H9 (cell line): ENCODE measurements around the gene PEG3. TPM values are rescaled to one million over a fixed set of nuclear protein-coding genes. Genes with fewer than 3 reads are reported as not detected.

ENCODE experiments used
- DNase-seq: peaks from one replicate; pipeline ENCODE4 v3.0.0-alpha.2; 2017
- H2AFZ ChIP-seq: one replicate; pipeline ENCODE4 v1.6.1; 2013; ENCODE audit warnings: mild to moderate bottlenecking, low read length, control low read depth, moderate library complexity
- H2AK5ac ChIP-seq: 2 replicates; pipeline ENCODE4 v1.6.1; 2013; ENCODE audit warnings: low read length, control low read depth, mixed read lengths; ENCODE audit not compliant: insufficient read length
- H2BK120ac ChIP-seq: one replicate; pipeline ENCODE4 v1.6.1; 2013; ENCODE audit warnings: low read depth, mild to moderate bottlenecking, low read length, control low read depth, inconsistent platforms; ENCODE audit not compliant: poor library complexity, severe bottlenecking
- H2BK12ac ChIP-seq: 2 replicates; pipeline ENCODE4 v1.6.1; 2013; ENCODE audit warnings: low read length, control low read depth, mixed read lengths, low read depth; ENCODE audit not compliant: insufficient read length
- H2BK15ac ChIP-seq: 2 replicates; pipeline ENCODE4 v1.6.1; 2013; ENCODE audit warnings: low read depth, low read length, control low read depth
- H2BK20ac ChIP-seq: one replicate; pipeline ENCODE4 v1.6.1; 2013; ENCODE audit warnings: low read depth, mild to moderate bottlenecking, low read length, control low read depth, inconsistent platforms; ENCODE audit not compliant: poor library complexity, severe bottlenecking
- H2BK5ac ChIP-seq: 2 replicates; pipeline ENCODE4 v1.6.1; 2013; ENCODE audit warnings: low read length, control low read depth, mixed read lengths; ENCODE audit not compliant: insufficient read length
- H3K14ac ChIP-seq: 2 replicates; pipeline ENCODE4 v1.6.1; 2013; ENCODE audit warnings: low read length, control low read depth; ENCODE audit not compliant: insufficient read depth
- H3K18ac ChIP-seq: 2 replicates; pipeline ENCODE4 v1.6.1; 2013; ENCODE audit warnings: low read depth, mild to moderate bottlenecking, mixed read lengths, low read length, control low read depth; ENCODE audit not compliant: insufficient read length
- H3K23ac ChIP-seq: 2 replicates; pipeline ENCODE4 v1.6.1; 2013; ENCODE audit warnings: low read length, control low read depth, mixed read lengths, low read depth; ENCODE audit not compliant: insufficient read length
- H3K23me2 ChIP-seq: 2 replicates; pipeline ENCODE4 v1.6.1; 2013; ENCODE audit warnings: low read depth, mild to moderate bottlenecking, mixed read lengths, low read length, control low read depth; ENCODE audit not compliant: insufficient read length, poor library complexity, severe bottlenecking
- H3K27ac ChIP-seq: 2 replicates; pipeline ENCODE4 v1.5.1; 2013; ENCODE audit warnings: low read length, control low read depth, mixed read lengths, low read depth; ENCODE audit not compliant: insufficient read length
- H3K27me3 ChIP-seq: 2 replicates; pipeline ENCODE4 v1.6.1; 2013; ENCODE audit warnings: low read length, control low read depth, inconsistent platforms; ENCODE audit not compliant: insufficient read depth
- H3K4ac ChIP-seq: 2 replicates; pipeline ENCODE4 v1.6.1; 2013; ENCODE audit warnings: low read depth, mild to moderate bottlenecking, control low read depth, inconsistent platforms, low read length, moderate library complexity
- H3K4me1 ChIP-seq: 2 replicates; pipeline ENCODE4 v1.6.1; 2013; ENCODE audit warnings: low read length, control low read depth, inconsistent platforms; ENCODE audit not compliant: insufficient read depth
- H3K4me2 ChIP-seq: 2 replicates; pipeline ENCODE4 v1.6.1; 2013; ENCODE audit warnings: low read length, control low read depth, mixed read lengths; ENCODE audit not compliant: insufficient read length, insufficient read depth
- H3K56ac ChIP-seq: 2 replicates; pipeline ENCODE4 v1.6.1; 2013; ENCODE audit warnings: low read depth, mild to moderate bottlenecking, mixed read lengths, low read length, control low read depth; ENCODE audit not compliant: insufficient read length
- H3K79me1 ChIP-seq: 2 replicates; pipeline ENCODE4 v1.6.1; 2013; ENCODE audit warnings: low read depth, mild to moderate bottlenecking, moderate library complexity, low read length, control low read depth, inconsistent platforms; ENCODE audit not compliant: insufficient read depth, poor library complexity, severe bottlenecking
- H3K79me2 ChIP-seq: 2 replicates; pipeline ENCODE4 v1.6.1; 2013; ENCODE audit warnings: low read length, control low read depth, inconsistent platforms; ENCODE audit not compliant: insufficient read depth
- H3K9ac ChIP-seq: 2 replicates; pipeline ENCODE4 v1.6.1; 2013; ENCODE audit warnings: low read length, control low read depth, mixed read lengths; ENCODE audit not compliant: insufficient read length; ENCODE audit errors: extremely low read depth
- H3K9me3 ChIP-seq: one replicate; pipeline ENCODE4 v1.6.1; 2013; ENCODE audit warnings: low read depth, low read length, inconsistent platforms; ENCODE audit not compliant: control insufficient read depth
- H3T11ph ChIP-seq: one replicate; pipeline ENCODE4 v1.6.1; 2013; ENCODE audit warnings: mild to moderate bottlenecking, low read length, control low read depth, inconsistent platforms
- H4K20me1 ChIP-seq: one replicate; pipeline ENCODE4 v1.6.1; 2013; ENCODE audit not compliant: control insufficient read depth, insufficient read length, insufficient read depth
- H4K5ac ChIP-seq: 2 replicates; pipeline ENCODE4 v1.6.1; 2013; ENCODE audit warnings: low read depth, mild to moderate bottlenecking, mixed read lengths, low read length, control low read depth; ENCODE audit not compliant: insufficient read length
- H4K8ac ChIP-seq: replicated peaks from 2 replicates; pipeline ENCODE4 v1.6.1; 2013; ENCODE audit warnings: low read length, control low read depth, mixed read lengths, low read depth; ENCODE audit not compliant: insufficient read length
- H4K91ac ChIP-seq: 2 replicates; pipeline ENCODE4 v1.6.1; 2013; ENCODE audit warnings: low read depth, mild to moderate bottlenecking, moderate library complexity, mixed read lengths, low read length, control low read depth; ENCODE audit not compliant: insufficient read length
- H3K27ac Mint-ChIP-seq, 3 experiments: 2 replicates in 2 of 3; 3 replicates in 1 of 3; pipeline ENCODE4 v1.8.0; 2020 to 2021; ENCODE audit warnings: mixed read lengths in 3 of 3, mild to moderate bottlenecking in 1 of 3, moderate library complexity in 1 of 3
- H3K27me3 Mint-ChIP-seq: 2 replicates; pipeline ENCODE4 v1.8.0; 2021; ENCODE audit warnings: low read depth, mild to moderate bottlenecking, moderate library complexity, mixed read lengths
- H3K36me3 Mint-ChIP-seq, 3 experiments: 2 replicates in 2 of 3; 3 replicates in 1 of 3; pipeline ENCODE4 v1.8.0; 2020 to 2021; ENCODE audit warnings: low read depth in 3 of 3, mixed read lengths in 3 of 3; ENCODE audit not compliant: insufficient read depth in 1 of 3
- H3K4me1 Mint-ChIP-seq, 2 experiments: 2 replicates each; pipeline ENCODE4 v1.8.0; 2020; ENCODE audit warnings: mixed read lengths in 2 of 2
- H3K4me3 Mint-ChIP-seq, 2 experiments: 2 replicates in 1 of 2; 3 replicates in 1 of 2; pipeline ENCODE4 v1.8.0; 2020 to 2021; ENCODE audit warnings: mild to moderate bottlenecking in 2 of 2, mixed read lengths in 2 of 2, moderate library complexity in 1 of 2
- H3K9me3 Mint-ChIP-seq, 2 experiments: 2 replicates in 1 of 2; 3 replicates in 1 of 2; pipeline ENCODE4 v1.8.0; 2020; ENCODE audit warnings: mild to moderate bottlenecking in 2 of 2, mixed read lengths in 2 of 2, moderate library complexity in 1 of 2
- WGBS: extraction: QIAGEN DNeasy Blood & Tissue Kit; methylation state at CpG from one replicate; pipeline ENCODE4 v1.1.7; 2013; ENCODE audit warnings: missing lambda C conversion rate, low lambda C conversion rate, mixed read lengths; ENCODE audit not compliant: insufficient read length; ENCODE audit errors: extremely low coverage; 5-methylcytosine and 5-hydroxymethylcytosine counted together
- total RNA-seq: library from RNA; stranded (reverse); gene quantifications from 2 replicates; pipeline ENCODE4 v1.2.1, GENCODE V29; 2021
- TF ChIP-seq, protein P1 (sequence below): fragments of 200-600 bp; sonication (generic); conservative IDR thresholded peaks from 3 replicates; pipeline ENCODE4 v1.8.0; 2021; ENCODE audit warnings: antibody characterized with exemption, mild to moderate bottlenecking

The PEG3 gene
- total RNA-seq, 1 experiment from 2014 or later: not detected

DNA sequence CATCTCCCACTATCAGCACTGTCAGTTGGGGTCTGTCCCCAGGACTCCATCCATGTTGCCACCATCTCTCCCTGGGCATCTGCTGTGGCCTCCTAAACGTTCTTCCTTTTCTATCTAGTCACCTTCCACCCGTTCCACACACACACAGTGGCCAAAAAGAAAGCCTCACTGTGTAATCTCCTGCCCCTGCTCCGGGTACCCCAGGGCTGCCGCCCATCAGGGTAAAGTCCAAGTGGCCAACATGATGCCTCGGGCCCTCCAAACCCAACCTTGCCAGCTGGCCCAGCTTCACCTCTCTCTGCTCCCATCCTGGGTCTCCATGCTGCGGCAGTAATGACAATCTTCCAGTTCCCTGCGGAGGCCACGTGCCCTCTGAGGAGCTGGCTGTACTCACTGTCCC lies 29.4 kb upstream of the PEG3 start:
- Histone ChIP-seq H3K9ac (no peak overlapping the region), H4K8ac (no peak overlapping the region), H3K4ac (no peak overlapping the region), H3K23ac (no peak overlapping the region), H2BK15ac (no peak overlapping the region), H3K27me3 (no peaks in the 10 kb centered on the region), H2AFZ (no peak overlapping the region), H2BK20ac (no peak overlapping the region), H3T11ph (no peak overlapping the region), H3K79me2 (no peaks in the 10 kb centered on the region), H3K23me2 (no peaks in the 10 kb centered on the region), H3K14ac (no peak overlapping the region), H4K20me1 (no peaks in the 10 kb centered on the region), H2BK120ac (no peak overlapping the region), H4K91ac (no peak overlapping the region), H2BK5ac (no peak overlapping the region), H3K4me1 (no peaks in the 10 kb centered on the region), H3K18ac (no peak overlapping the region), H2AK5ac (no peak overlapping the region), H4K5ac (no peak overlapping the region), H3K56ac (no peak overlapping the region), H2BK12ac (no peak overlapping the region), H3K27ac (no peak overlapping the region), H3K9me3 (peaks cover 70% of the 10 kb centered on the region), H3K79me1 (no peaks in the 10 kb centered on the region), H3K4me2 (no peak overlapping the region)
- Mint-ChIP-seq H3K9me3 (peaks cover 91 to 94% of the 10 kb centered on the region in 2 experiments), H3K27me3 (peaks cover 2% of the 10 kb centered on the region), H3K4me1 (no peaks in the 10 kb centered on the region), H3K27ac (no peak overlapping the region), H3K36me3 (peaks cover 14 to 37% (median 28%) of the 10 kb centered on the region in 3 experiments), H3K4me3 (no peak overlapping the region)
- DNase-seq: no peak
- TF ChIP-seq, protein P1, sequence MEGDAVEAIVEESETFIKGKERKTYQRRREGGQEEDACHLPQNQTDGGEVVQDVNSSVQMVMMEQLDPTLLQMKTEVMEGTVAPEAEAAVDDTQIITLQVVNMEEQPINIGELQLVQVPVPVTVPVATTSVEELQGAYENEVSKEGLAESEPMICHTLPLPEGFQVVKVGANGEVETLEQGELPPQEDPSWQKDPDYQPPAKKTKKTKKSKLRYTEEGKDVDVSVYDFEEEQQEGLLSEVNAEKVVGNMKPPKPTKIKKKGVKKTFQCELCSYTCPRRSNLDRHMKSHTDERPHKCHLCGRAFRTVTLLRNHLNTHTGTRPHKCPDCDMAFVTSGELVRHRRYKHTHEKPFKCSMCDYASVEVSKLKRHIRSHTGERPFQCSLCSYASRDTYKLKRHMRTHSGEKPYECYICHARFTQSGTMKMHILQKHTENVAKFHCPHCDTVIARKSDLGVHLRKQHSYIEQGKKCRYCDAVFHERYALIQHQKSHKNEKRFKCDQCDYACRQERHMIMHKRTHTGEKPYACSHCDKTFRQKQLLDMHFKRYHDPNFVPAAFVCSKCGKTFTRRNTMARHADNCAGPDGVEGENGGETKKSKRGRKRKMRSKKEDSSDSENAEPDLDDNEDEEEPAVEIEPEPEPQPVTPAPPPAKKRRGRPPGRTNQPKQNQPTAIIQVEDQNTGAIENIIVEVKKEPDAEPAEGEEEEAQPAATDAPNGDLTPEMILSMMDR: no peak
- WGBS: no CpG with 5 or more reads among the region's 8 CpGs
